Right lobe of liver (tissue), 6 donors: ENCODE results near the gene ELL. TPM values are rescaled to one million over a fixed set of nuclear protein-coding genes. Genes with fewer than 3 reads are reported as not detected.

Source experiments
- ATAC-seq, 4 donors: fragments of 200-7000 bp; cut with Tn5 transposase; one replicate each; pipeline ENCODE4 v1.9.1; 2020; ENCODE audit warnings: mild to moderate bottlenecking in 4 of 4, moderate library complexity in 4 of 4
- DNase-seq, 3 donors: peaks; one replicate each; pipeline ENCODE4 v3.0.0-alpha.2; 2020
- H3K27ac ChIP-seq, 3 donors: fragments of 200-600 bp; one replicate each; pipeline ENCODE4 v1.8.0; 2022
- H3K27me3 ChIP-seq, 2 donors: fragments of 200-600 bp; one replicate each; pipeline ENCODE4 v1.8.0; 2022
- H3K36me3 ChIP-seq, 4 donors: fragments of 200-600 bp; sonication (generic) in 1 of 4; one replicate each; pipeline versions ENCODE4 v1.5.1 to v1.8.0; 2017 to 2022; ENCODE audit warnings: control low read depth in 1 of 4
- H3K4me1 ChIP-seq, 4 donors: fragments of 200-600 bp; sonication (generic) in 1 of 4; one replicate each; pipeline versions ENCODE4 v1.5.1 to v1.8.0; 2017 to 2022; ENCODE audit warnings: control low read depth in 1 of 4
- H3K4me3 ChIP-seq, 3 donors: fragments of 200-600 bp; one replicate each; pipeline ENCODE4 v1.8.0; 2022
- H3K9me3 ChIP-seq, 4 donors: fragments of 200-600 bp; sonication (generic) in 1 of 4; one replicate each; pipeline versions ENCODE4 v1.5.1 to v1.8.0; 2017 to 2022; ENCODE audit warnings: control low read depth in 1 of 4
- POLR2A ChIP-seq: fragments of 450-650 bp; IDR thresholded peaks from one replicate; pipeline ENCODE4 v1.6.1; 2017; ENCODE audit warnings: antibody characterized with exemption, mild to moderate bottlenecking
- WGBS: methylation state at CpG from one replicate; pipeline ENCODE4 v1.1.6; 2018; ENCODE audit warnings: low coverage, low lambda C conversion rate; ENCODE audit not compliant: insufficient coverage; ENCODE audit errors: missing lambda C conversion rate; 5-methylcytosine and 5-hydroxymethylcytosine counted together
- intact Hi-C, 2 donors: fragments of 100-400 bp; cut with DNase I; formaldehyde crosslinking; loops; one replicate each; pipeline versions ENCODE4 v1.11.2 to v1.14.1; 2022
- total RNA-seq, 6 experiments: library from RNA; depleted of rRNA in 2 of 6; stranded (reverse); fragments of >200 nt in 2 of 6; fragmentation: NEBNext Ultra II Directional in 3 of 6; extraction: Animal tissue kit (Norgen Biotek cat#: 25700) in 3 of 6; gene quantifications; one replicate each; pipeline versions ENCODE4 v1.1.0 to v1.2.4, GENCODE V29; 2016 to 2023
- TF ChIP-seq, protein P1 (sequence below), 4 donors: fragments of 200-600 bp in 3 of 4; fragments of 450-650 bp in 1 of 4; IDR thresholded peaks; one replicate each; pipeline versions ENCODE4 v1.5.1 to v1.8.0; 2016 to 2022; ENCODE audit warnings: antibody characterized with exemption in 4 of 4, mild to moderate bottlenecking in 2 of 4
- donor health status: DM: no; HTN: yes; CAD: no.
- donor health status: DM: no; HTN: no; CAD: no.
- donor health status: DM: no; HTN: no; CAD: no.
- donor health status: DM: no; HTN: yes; CAD: no.
- donor health status: DM: no; HTN: yes; CAD: no.

Gene ELL
- total RNA-seq, 6 experiments from 2014 or later: 5.3 to 11.9 (median 8.6) TPM

- H3K27ac ChIP-seq: peak overlapping the region; percentile 10 to 92 (median 89)
- H3K27me3 ChIP-seq: no peaks in the 10 kb centered on the region
- DNase-seq (no peak), ATAC-seq (no peak)
- H3K9me3 ChIP-seq: no peaks in the 10 kb centered on the region
- H3K4me1 ChIP-seq: peaks cover 5 to 81% (median 57%) of the 10 kb centered on the region in 4 donors
- no peak for TF ChIP-seq POLR2A
- TF ChIP-seq, protein P1, sequence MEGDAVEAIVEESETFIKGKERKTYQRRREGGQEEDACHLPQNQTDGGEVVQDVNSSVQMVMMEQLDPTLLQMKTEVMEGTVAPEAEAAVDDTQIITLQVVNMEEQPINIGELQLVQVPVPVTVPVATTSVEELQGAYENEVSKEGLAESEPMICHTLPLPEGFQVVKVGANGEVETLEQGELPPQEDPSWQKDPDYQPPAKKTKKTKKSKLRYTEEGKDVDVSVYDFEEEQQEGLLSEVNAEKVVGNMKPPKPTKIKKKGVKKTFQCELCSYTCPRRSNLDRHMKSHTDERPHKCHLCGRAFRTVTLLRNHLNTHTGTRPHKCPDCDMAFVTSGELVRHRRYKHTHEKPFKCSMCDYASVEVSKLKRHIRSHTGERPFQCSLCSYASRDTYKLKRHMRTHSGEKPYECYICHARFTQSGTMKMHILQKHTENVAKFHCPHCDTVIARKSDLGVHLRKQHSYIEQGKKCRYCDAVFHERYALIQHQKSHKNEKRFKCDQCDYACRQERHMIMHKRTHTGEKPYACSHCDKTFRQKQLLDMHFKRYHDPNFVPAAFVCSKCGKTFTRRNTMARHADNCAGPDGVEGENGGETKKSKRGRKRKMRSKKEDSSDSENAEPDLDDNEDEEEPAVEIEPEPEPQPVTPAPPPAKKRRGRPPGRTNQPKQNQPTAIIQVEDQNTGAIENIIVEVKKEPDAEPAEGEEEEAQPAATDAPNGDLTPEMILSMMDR (IDR thresholded peaks at IDR 0.05): no peak
- H3K36me3 ChIP-seq: no peaks in the 10 kb centered on the region
- H3K4me3 ChIP-seq: no peak overlapping the region
- intact Hi-C loops: no loop called here
- 60% methylated on average over 8 of the region's 19 CpGs for WGBS
These were observed 15.6 kb downstream of the ELL start for GRCh38 chr19:18506101-18506930.

- TF ChIP-seq, protein P1 (IDR thresholded peaks at IDR 0.05): no peak
- TF ChIP-seq POLR2A: no peak
- intact Hi-C loops: no loop called here
- H3K36me3 ChIP-seq: no peaks in the 10 kb centered on the region
- no peaks in the 10 kb centered on the region for H3K9me3 ChIP-seq
- peaks cover 5 to 94% (median 67%) of the 10 kb centered on the region in 4 donors for H3K4me1 ChIP-seq
- H3K27me3 ChIP-seq: no peaks in the 10 kb centered on the region
- peak in 3 of 4 donors; percentile 1 to 3 (median 1) for ATAC-seq
- 27% methylated on average over 2 of the region's 8 CpGs for WGBS
- DNase-seq: no peak
- H3K4me3 ChIP-seq: no peak overlapping the region
- peak overlapping the region; percentile 69 to 92 (median 89) for H3K27ac ChIP-seq
These were observed 16.8 kb downstream of the ELL start for GRCh38 chr19:18504886-18505610.

DNA sequence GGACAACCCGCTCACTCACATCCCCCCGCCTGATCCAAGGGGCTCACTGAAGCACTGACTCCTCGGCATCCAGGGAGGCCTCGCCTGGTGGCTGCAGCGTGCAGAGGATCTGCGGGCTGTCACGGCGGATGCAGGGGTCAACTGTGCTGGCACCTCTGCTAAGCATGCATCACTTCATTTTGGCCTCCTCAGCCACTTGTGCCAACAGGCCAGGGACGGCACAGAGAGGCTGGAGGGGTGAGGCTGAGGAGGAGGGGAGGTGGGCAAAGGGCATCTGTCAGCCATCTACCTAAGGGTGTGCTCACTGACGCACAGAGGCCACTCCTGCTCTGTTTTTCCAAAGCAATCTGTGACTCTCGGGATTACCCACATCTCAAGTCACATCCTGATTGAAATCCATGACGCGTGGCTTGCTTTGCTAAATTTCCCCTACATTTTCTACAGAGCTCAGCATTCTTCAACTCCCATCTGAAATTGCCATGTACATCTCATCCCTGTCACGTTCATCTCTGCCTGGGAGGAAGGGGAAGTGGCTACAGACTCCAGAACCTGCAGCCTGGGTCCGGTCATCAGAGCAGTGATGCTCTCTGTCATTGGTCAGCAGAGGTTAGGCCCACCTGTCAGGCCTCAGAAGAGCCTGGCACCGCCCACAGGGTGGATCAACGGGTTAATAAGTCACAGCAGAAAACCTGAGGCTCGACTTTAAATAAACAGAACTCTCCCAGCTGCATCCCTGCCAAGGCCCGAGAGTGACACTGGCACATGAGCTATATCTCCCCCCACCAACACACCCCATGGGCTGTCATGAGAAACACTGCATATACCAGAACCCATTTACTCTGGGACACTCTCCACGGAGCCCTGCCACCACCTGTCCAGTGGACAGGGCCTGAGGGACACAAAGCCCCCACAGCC, 17.6 kb downstream of the ELL start:
- peaks cover 5 to 98% (median 71%) of the 10 kb centered on the region in 4 donors for H3K4me1 ChIP-seq
- H3K9me3 ChIP-seq: no peaks in the 10 kb centered on the region
- ATAC-seq (peak; percentile 69 to 81 (median 72)), DNase-seq (peak; percentile 84 to 94 (median 93))
- peak overlapping the region in 1 of 3 donors; percentile 11 for H3K4me3 ChIP-seq
- 15% methylated on average over 8 of the region's 20 CpGs for WGBS
- TF ChIP-seq, protein P1 (IDR thresholded peaks at IDR 0.05): no peak
- peak; percentile 46 for TF ChIP-seq POLR2A
- intact Hi-C loops: no loop called here
- no peaks in the 10 kb centered on the region for H3K36me3 ChIP-seq
- H3K27me3 ChIP-seq: no peaks in the 10 kb centered on the region
- peak overlapping the region; percentile 69 to 92 (median 89) for H3K27ac ChIP-seq

DNA sequence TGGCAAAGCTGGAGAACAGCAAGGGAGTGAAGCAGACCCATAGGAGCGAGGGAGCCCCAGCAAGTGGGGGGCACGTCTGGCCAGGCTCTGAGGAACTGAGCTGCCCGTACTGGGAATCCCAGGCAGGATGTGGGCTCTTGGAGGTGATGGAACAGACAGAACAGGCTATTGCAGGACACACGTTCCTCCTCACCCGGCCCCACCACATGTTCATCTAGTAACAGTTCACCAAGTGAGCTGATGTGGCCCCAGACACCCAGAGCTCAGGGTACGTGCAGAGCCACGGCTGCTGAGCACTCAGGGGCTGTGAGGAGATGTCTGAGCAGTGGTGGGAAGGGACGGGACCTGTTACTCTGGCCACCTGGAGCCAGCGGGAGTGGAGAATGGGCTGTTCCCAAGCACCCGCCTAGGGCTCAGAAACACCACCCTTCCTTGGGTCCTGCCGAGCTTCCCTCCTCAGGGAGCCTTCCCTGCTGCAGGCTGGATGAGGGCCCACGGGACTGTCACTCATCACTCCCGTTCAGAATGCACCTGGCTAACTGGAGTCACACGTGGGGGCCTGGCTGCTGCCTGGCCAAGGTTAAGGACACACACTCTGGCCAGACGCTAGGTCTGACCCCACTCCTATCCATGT, 18.4 kb downstream of the ELL start:
- no peak overlapping the region for H3K4me3 ChIP-seq
- peaks cover 5 to 99% (median 71%) of the 10 kb centered on the region in 4 donors for H3K4me1 ChIP-seq
- no peaks in the 10 kb centered on the region for H3K27me3 ChIP-seq

More for the DNA sequence above, 18.4 kb downstream of the ELL start:
- DNase-seq: no peak
- Histone ChIP-seq H3K36me3 (no peaks in the 10 kb centered on the region), H3K9me3 (no peaks in the 10 kb centered on the region), H3K27ac (peak overlapping the region; percentile 63 to 92 (median 89))
- TF ChIP-seq, protein P1 (IDR thresholded peaks at IDR 0.05): no peak
- TF ChIP-seq POLR2A: no peak
- intact Hi-C loops: no loop called here
- no CpG with 5 or more reads among the region's 15 CpGs for WGBS
- ATAC-seq: no peak
